Heart left ventricle (tissue), 13 donors: ENCODE results near the gene GAL3ST2.

Source experiments
- POLR2A ChIP-seq, 2 donors: fragments of 450-650 bp; IDR thresholded peaks; one replicate each; pipeline ENCODE4 v1.6.1; 2017; ENCODE audit warnings: antibody characterized with exemption in 2 of 2, mild to moderate bottlenecking in 2 of 2, moderate library complexity in 2 of 2
- TF ChIP-seq, protein P1 (sequence below), 12 donors: fragments of 200-600 bp; sonication (generic) in 4 of 12; IDR thresholded peaks; one replicate each; pipeline versions ENCODE4 v1.5.0 to v1.8.0; 2018 to 2022; ENCODE audit warnings: antibody characterized with exemption in 12 of 12, mild to moderate bottlenecking in 5 of 12
- donor health status: ischemic (EF 13 %, LVEDD 7.1; RV severe dilation, severe dysfunction).
- donor health status: DM: no; HTN: yes; CAD: no.
- donor health status: DM: no; HTN: no; CAD: no.
- donor health status: ischemic (EF 25% LVEDD 6.9; RV normal size, moderate dysfunction).
- donor health status: ischemic (EF 25% LVEDD 5.7; RV mildly dilated, moderate dysfunction).
- donor health status: ischemic (EF 35%, LVEDD 5.7; RV mildly dilated, moderate dysfunction).
- donor health status: nonischemic (EF 11% LVEDD 7.7; RV severe dilation, severe dysfunction).
- donor health status: DM: yes; HTN: yes; CAD: no.
- donor health status: PGD.
- donor health status: ischemic (EF 29% LVEDD 5.4; RV normal size, mild dysfunction).
- donor health status: nonischemic (EF 23%, LVEDD 6.1; RV moderate dilation, normal function).

- TF ChIP-seq, protein P1, sequence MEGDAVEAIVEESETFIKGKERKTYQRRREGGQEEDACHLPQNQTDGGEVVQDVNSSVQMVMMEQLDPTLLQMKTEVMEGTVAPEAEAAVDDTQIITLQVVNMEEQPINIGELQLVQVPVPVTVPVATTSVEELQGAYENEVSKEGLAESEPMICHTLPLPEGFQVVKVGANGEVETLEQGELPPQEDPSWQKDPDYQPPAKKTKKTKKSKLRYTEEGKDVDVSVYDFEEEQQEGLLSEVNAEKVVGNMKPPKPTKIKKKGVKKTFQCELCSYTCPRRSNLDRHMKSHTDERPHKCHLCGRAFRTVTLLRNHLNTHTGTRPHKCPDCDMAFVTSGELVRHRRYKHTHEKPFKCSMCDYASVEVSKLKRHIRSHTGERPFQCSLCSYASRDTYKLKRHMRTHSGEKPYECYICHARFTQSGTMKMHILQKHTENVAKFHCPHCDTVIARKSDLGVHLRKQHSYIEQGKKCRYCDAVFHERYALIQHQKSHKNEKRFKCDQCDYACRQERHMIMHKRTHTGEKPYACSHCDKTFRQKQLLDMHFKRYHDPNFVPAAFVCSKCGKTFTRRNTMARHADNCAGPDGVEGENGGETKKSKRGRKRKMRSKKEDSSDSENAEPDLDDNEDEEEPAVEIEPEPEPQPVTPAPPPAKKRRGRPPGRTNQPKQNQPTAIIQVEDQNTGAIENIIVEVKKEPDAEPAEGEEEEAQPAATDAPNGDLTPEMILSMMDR (IDR thresholded peaks at IDR 0.05) = no peak
- TF ChIP-seq POLR2A (IDR thresholded peaks at IDR 0.05) = no peak
Measured at GRCh38 chr2:241815477-241816430, 39.1 kb downstream of the GAL3ST2 start.
